CD4-positive, alpha-beta T cell treated with Interleukin-4 for 1 hour (primary cell): Measurements from ENCODE around the gene KCNQ2.

Experiments
- DNase-seq, 2 donors: peaks; one replicate each; pipeline ENCODE4 v3.0.0-alpha.2; 2020 to 2022

KCNQ2 gene

DNA sequence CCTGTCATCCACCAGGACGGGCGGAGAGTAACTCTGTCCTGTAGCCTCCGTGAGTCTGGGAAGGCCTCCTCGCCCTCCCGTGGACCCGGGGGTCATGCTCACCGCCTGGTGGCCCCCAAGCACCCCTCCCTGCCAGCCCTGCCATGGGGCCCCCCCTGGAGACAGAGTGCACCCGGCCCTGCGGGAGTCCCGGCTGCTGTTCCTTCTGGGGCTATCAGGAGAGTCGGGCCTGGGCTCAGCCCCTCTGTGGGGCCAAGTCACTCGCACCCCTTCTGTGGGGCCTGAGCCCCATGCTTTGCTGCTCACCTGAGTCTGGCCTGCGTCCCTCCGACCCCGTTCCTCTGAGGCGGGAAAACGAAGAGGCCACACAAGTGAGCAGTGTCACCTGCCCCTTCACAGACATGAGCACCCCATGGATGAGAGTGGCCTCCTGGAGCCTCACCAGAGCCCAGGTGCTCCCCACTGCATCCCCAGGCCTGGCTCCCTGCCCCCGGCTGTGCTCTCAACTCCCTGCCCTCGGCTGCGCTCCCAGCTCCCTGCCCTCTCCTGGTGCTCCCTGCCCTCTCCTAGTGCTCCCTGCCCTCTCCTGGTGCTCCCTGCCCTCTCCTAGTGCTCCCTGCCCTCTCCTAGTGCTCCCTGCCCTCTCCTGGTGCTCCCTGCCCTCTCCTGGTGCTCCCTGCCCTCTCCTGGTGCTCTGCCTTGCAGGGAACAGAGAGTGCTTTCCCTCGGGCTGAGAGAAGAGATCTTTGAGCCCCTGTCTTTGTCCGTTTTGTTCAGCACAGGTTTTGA lies 106.7 kb downstream of the KCNQ2 start:
- DNase-seq: no peak

DNA sequence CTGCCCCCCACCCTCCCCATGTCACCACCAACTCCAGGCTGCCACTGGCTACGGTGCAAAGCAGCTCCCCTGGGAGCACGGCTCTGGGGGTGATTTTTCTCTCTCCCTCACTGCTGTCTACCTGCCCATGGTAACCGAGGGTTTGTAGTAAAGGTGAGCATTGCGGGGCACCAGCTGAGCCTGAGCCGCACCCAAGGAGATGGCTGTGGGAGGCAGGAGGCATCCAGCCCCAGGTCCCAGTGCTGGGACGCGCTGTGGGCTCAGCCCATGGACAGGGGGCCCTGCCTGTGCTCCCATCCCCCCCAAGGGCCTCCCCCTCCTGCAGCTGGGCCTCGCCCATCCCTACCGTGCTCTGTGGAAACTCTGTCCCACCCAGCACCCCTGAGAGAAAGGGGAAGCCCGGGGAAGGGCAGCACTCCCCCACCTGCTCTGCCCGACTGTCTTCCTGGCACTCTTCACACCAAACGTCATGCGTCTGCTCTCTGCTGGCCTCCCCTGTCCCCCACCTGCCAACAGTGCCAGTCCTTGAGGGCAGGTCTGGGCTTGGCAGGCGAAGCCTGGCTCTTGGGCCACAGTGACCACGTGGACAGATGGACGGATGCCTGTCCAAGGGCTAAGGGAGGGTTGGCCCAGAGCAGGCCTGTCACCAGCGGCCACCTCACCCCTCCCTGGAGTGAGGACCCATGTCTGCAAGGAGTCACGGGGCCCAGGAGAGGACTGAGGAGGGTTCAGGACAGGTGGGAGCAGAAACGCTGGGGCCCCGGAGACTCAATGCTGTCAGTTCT lies 107.5 kb downstream of the KCNQ2 start:
- DNase-seq: no peak

DNA sequence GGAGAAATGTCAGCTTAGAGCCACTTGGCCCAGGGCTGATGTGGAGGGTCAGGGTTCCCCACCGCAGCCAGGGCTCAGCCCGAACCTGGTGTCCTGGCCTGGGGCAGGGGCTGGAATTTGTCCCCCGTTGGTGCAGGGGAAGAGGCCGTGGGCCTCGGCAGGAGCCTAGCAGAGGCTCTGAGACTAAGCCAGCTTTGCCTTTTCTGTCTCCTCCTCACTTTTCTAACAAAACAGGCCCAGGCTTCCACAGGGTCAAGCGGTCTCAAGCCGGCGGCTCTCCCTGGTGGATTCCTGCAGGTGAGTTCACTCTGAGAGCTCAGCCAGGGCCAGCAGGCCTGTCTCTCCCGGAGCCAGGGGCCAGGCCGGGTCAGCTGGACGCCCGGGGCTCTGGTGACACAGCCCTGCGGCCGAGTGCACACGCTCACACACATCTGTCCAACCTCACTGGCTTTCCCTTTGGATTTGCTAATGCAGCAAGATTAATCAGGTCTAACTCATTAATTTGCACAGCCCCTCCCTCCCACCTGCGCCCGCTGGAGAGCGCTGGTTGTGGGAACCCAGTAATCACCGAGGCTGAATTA lies 108.4 kb downstream of the KCNQ2 start:
- DNase-seq: no peak

DNA sequence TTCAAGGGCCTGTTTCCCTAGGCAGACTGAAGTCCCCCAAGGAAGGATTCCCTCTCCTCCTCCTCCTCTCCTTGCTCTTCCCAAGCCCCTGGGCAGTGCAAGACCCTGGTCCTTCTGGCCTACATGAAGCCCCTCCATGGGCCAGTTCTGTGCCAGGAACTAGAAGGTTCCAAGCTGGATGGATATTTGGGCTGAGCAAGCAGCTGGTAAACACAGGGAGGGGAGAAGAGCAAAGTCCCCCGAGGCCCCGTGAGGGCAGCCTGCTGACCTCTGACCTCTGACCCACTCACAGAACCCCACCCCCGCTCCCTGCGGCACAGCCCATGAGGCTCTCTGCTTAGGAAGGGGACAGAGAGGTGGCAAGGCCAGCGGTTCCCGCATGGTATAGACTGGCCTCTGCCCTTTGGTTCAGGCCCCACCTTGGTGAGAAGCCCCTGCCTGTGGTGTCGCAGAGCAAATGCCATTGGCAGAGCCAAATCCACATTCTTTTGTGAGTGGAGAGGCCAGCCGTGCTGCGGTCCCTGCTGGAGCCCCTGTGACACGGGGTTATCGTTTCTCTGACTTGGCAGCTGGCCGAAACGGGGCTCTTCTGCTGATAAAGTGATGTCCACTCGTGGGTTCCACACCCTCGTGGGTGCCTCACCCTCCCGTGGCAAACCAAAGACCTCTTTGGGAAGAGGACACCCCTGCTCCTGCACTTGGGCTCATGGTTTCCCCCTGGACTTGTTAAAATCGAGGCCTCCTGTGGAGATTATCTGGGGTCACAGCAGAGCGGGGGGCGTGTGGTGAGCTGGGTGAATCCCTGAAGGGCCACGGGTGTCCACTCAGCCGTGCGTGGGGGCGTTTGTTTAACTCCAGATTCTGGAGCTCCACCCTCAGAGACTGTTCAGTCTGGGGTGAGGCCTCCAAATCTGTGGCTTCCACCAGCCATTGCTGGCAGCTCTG lies 109.2 kb downstream of the KCNQ2 start:
- DNase-seq: no peak

DNA sequence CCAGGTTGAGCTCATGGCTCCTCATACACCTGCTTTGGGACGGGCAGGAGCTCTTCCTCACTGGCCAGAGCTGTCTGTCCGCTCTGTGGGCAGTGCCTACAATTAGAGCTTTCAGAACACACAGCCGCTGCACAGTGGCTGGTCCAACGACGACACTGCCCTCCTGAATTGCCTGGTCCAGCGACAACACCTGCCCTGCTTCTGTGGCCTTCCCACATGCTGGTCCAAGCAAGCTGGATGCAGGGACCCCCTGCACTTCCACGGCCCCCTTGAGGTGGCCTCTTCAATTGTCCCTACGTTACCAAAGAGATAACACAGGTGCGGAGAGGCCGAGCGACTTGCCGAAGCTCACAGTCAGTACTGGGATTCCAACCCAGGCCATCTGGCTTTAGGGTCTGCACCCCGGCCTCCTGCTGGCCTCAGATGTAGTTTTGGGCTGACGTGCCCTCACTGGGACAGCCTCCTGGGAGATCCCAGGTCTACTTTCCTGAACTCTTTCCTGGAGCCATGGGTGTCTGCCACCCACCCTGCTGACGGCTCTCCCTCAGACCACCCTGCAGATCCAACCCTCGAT lies 109.9 kb downstream of the KCNQ2 start:
- no peak for DNase-seq

DNA sequence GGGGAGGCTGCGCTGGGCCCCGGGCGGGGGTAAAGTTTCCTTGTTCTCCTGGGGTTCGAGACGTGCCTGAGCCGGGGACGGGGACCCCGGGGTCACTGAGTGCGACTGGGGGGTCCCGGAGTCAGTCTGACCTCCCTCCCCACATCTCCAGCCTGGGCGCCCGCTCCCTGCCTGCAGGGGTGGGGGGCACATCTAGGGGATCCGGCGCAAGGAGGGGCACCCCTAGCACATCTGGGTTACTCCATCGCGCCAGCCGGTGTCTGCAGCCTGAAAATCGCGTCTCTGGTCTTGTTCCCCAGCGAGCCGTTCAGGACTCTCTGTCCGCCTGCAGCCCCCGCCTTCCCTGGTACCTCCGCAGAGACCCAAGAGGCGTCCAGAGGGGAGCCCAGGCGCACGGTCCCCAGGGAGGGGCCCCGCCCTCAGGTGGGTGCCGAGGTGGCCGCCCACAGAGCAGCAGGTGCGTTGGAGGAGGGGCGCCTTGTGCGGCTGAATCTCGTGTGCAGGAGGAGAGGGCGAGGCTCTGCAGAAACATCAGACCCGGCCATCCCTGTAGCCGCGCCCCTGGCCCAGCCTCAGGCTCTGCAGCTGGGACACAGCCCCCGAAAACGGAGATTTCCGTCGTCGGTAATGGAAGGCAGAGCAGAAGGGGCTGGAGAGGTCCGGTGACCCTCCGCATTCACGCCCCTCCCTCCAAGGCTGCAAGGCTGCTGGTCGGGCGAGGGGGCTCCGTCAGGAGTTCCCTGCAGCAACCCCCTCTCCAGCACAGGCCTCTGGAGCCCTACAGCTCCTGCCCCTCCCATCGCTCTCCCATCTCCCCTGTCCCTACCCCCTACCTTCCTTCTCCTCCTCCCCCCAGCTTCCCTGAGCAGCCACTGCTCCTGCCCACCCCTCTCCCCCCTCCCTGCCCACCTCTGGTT lies 110.7 kb downstream of the KCNQ2 start:
- DNase-seq: no peak

DNA sequence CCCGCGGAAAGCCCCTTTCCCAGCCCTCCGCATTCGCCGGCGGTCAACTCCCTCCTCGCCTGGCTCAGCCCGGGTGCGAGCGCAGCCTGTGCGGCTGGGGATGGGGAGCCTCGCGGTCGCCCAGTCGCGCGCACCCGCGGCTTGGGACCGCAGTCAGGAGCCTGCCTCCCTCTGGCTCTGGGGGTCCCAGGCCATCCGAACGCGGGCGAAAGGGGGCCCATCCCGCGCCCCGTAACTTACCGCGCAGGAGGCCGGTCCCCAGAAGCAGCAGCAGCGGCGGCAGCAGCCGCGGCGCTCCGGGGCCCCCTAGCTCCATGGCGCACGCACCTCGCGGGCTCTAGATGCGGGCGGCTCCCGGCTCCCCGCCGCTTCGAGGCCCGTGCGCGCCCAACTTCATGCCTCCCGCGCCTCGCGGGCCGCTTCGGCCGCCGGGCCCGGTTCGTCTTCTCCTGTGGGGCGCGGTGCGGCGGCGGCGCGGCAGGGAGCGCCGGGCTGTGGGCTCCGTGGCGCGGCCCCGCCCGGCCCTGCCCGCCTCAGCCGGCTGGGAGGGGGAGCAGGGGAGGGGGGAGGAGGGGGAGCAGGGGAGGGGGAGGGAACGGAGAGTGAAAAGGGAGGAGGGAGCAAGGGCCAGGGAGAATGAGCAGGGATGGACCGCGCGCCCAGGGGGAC lies 111.5 kb downstream of the KCNQ2 start, which contains the start of gene CHRNA4:
Gene CHRNA4 (minus strand): TSS at position 500 of the 669 bp plus-strand sequence. CDS start 184 bp downstream, at position 316.
- no peak for DNase-seq

DNA sequence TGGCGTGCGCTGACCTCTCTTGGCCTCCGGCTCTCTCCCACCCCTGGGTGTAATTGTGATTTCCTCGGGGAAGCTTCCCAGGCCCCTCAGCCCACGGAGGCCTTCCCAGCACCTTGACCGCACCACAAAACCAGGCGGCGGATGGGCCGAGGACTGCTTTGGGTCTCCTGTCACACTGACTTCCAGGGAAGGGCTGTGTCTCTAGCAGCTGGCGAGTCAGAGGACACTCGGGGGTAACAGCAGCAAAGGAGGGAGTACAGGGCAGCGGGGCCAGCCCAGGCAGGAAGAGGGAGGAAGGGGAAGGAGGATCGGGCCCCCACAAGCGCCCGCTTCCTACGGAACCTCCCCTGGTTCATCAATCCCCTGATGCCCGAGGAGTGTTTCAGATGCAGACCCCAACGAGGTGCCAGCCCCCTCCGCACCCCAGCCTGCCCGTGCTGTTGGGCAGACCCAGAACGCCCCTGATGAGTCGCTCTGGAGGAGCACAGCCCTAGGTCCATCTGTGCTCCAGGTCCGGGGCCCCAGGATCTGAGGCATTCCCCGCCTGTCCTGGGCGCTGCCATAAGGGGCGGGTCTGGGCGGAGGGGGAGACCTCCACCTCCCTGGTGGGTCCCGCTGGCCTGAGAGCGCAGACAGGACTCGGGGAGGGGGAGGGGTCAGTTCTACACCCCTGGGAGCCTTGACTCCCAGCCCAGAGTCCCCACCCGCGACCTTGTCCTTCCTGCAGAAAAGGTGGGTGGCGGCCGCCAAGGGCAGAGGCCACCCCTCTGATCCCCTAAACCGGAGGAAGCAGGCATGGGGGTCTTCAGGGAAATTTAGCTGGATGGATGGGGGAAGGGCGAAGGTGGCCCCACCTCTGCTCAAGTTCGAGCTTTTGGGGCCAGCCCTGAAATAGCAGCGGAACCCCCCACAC lies 112.3 kb downstream of the KCNQ2 start:
- DNase-seq: no peak

DNA sequence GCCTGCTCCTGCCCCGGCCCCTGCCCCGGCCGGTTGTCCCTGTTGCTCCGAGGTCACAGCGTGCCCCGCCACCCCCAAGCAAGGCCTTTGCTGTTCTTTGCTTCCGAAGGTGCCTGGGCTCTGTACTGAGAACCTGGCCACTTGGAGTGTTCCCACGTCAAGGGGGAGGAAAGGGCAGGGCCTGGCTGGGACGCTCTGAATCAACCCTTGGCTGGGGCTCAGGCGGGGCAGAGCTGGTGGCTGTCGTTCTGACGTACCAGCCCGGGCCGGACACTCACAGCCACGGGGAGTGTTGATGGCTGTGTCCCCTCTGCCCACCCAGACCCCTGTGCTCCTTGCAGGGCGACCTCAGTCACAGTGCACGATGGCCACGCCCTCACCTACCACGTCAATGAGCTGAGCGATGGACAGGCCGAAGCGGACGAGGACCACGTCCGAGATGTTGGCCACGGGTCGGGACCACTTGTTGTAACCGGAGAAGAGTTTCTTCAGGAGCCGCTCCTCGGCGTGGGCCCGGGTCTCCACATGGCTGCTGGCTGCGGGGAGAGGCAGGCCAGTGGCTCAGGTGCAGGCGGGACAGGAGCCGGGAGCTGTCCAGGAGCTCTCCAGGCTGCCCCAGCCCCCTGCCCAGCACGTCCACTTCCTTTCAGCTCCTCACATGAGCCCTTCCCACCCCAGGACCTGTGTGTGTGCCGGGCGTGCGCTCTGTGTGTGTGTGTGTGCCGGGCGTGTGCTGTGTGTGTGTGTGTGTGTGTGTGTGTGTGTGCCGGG lies 113.1 kb downstream of the KCNQ2 start:
- no peak for DNase-seq

DNA sequence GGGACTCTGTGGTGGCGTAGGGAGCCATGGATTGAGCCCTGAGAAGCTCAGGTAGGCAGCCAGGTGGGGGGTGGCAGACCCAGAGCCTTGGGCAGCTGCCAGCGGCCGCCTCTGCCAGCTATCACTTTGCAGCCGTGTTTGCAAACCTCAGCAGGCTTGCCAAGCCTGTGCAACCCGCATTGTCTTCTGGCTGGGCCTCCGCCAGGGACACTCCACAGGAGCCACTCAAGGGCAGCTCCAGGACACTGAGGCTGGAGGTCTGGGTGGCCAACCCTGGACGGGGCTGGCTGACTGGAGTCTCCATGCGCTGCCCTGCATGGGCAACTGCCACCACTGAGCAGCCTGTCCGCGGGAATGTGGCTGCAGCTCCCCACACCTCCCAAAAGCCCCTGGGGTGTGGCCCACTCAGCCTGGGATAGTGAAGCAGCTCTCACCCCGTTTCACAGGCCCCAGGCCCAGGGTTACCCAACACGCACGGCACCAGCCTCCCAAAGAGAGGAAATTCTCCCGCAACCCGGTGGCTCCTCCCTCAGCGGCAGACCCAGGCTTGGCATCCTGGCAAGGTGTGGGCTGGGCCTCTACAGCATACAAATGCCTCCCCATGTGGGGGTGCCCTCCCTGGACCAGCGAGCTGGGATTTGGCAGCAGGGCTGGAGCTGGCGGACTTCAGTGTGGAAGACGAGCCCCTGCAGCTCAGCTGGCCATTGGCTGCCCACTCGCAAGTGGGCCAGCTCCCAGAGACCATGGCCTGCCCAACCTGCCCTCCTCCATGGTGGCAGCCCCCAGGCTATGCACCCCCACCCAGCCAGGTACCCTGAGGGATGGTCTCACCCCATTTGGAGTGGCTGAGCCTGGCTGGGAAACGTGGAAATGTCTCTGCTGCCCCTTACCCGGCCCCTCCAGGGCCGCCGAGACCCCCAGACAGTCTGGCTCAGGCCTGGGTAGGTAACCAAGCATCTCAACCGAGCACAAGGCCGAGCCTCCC lies 114.2 kb downstream of the KCNQ2 start:
- no peak for DNase-seq

DNA sequence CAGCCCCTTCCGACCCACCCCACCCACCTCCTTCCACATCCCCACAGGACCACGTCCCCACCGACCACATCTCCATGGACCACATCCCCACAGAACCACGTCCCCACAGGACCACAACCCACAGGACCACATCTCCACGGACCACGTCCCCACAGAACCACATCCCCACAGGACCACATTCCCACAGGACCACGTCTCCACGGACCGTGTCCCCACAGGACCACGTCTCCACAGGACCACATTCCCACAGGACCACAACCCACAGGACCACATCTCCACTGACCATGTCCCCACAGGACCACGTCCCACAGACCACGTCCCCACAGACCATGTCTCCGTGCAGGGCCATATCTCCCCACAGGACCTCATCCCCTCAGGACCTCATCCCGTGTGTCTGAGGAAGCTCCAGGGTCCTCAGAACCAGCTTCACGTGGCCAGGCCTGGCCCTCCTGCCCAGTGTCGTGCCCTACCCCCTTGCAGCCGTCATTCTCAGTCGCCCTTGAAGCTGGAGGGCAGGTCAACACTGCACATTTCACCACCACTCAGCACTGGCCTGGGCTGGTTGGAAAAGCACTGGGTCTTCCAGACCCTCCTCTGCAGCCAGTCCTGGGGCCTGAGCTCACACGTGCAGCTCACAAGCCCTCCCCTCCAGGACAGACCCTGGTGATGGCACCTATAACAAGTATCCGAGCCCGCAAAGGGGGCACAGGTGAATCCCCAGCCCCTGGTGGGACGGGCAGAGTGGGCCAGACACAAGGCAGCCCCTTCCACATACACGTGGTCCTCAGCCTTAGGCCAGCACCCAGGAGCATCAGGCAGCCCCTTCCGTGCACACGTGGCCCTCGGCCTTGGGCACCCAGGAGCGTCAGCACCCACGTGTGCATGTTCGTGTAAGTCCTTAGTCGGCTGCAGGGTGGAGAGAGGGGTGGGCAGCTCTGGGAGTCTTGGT lies 115.2 kb downstream of the KCNQ2 start:
- no peak for DNase-seq

DNA sequence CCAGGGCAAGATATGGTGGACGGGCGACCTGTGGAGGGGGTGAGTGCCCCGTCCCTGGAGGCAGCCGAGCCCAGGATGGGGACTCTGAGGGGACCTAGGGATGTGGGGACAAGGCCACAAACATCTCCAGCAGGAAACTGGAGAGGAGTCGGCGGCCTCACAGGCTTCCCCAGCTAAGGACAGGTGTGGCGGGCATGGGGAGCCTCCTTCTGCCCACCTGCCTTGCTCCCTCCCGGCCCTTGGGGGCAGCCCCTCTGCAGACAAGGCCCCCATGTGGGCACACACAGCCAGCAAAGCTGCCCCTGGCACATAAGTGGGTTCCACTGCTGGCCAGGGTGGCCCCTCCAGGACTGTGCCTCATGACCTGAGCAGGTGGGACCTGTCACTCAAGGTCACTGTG lies 115.9 kb downstream of the KCNQ2 start:
- no peak for DNase-seq

DNA sequence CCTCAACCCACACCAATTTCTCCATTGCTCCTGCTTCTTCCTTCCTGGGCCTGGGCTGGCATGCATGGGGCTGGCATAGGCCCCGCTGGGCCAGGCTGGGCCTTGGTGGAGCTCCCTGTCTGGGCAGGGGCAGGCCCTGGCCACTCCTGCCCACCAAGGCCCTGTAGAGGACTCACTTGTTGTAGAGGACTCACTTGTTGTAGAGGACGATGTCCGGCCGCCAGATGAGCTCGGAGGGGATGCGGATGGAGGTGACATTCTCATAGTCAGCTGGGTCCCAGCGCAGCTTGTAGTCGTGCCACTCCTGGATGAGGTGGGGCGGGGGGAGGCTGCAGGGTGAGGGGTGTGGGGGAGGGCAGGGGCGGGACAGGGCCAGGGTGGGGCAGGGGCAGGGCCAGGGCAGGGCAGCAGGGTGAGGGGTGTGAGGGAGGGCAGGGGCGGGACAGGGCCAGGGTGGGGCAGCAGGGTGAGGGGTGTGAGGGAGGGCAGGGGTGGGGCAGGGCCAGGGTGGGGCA lies 116.6 kb downstream of the KCNQ2 start:
- no peak for DNase-seq

DNA sequence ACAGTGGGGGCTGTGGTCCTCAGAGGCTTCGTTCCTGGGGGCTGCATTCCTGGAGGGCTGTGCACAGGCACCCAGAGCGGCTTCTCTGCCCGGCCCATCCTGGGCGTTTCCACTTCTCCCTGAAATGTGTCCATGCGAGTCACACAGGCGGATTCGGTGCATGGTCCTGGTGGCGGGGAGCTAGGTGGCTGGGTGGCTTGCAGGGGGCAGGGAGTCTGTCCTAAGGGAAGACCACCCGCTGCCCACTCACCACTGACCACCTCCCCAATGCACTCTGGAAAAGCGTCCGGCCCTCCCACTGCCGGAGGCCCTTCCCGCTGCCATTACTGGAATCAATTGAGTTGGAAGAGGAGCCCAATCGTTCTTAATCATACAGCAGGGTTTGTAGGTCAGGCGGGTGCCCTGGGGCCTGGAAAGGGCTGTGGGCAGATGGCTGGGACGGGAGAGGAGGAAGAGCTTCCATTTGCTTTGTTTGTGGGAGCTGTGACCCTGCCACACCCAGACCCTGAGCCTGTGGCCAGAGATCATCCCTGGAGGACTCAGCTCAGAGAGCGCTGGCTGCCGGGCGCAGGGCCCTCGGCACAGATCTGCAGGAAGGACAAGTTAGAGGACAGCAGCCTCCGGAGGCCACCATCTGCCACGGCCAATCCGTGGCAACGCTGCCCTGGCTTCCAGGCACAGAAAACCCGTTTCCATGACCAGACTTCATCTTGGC lies 117.7 kb downstream of the KCNQ2 start:
- DNase-seq: no peak

DNA sequence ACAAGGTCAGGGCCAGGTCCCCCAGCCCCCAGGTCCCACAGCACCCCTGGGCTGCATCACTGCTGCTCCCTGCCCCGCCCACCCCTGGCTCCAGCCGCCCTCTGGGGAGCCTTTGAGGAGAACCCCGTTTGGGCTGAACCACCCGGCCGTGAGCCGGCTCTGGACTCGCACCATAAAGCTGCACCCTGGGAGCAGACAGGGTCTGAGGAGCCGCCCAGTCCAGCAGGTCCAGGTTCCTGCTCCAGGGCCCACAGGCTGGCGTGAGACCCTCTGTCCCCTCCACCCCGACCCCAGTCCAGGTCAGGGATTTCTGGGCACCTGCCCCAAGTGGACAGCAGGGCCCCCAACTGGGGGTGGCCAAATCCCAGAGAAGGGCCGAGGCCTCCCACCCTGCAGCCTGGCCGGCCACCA lies 119.6 kb downstream of the KCNQ2 start:
- no peak for DNase-seq
